ENCODE data around the gene CHST2.

CHST2 gene

DNA sequence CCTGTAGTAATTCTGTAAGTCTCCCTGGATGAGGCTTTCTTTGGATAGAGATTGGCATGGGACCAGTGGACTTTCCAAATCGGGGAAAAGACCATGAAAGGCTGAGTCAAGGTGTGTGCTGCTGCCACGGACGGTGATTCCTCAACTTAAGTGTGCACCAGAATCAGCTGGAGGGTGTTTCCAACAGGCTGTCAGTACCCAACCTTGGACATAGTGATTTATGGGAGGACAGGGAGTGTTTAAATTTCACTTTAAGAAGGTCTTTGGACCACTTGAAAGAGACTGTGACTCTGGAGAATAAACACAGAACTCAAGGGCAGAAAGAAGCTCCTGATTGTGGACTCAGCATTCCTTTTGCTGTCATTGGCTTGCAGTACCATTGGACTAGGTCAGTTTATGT, 20.4 kb upstream of the CHST2 start:
- DNase-seq = no peak

DNA sequence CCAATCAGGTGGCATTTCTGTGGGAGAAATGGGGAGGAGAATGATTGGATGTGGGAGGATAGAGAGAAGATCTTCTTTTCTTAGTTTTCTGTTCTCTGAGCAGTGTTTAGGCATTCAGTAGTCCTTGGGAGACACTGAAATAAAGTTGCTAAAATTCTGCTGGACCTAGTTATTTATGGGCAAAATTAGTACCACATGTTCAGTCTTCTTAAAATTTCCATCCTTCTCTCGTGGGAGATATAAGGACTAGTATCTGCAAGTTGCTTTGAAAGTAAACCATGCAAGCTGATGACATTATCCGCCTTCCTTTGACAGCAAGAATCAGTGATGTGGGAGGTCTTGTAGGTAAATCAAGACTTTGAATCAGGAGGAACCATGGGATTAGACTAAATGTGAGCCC, 19.9 kb upstream of the CHST2 start:
- DNase-seq = no peak

- DNase-seq = no peak
These were observed 19.1 kb upstream of the CHST2 start for GRCh38 chr3:143100451-143100850.

DNA sequence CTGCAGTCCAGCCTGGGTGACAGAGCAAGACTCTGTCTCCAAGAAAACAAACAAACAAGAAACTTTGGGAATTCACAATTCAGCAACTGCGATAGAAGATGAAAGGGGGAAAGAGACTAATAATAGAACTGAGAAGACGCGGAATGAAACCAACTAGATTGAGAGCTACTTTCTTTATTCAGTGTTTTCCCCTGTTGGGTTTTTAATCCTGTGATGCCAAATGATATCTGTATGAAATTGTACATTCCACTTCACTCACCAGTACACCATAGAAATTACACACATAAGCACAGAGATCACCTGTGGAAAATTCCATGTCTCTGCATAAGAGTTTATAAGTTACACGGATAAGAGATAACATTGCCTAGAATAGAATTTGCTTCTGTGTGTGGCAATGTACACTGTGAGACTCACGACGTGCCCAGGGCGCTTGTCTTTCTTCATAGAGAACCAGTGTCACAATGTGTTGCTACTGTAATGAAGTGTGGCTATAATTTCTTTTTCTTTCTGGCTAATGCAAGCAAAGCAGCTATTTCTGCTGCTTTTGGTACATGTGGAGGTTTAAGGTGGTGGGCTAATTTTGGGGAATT, 17.7 kb upstream of the CHST2 start:
- DNase-seq = no peak

- DNase-seq = no peak
These were observed 15.9 kb upstream of the CHST2 start for GRCh38 chr3:143103652-143104051.

DNA sequence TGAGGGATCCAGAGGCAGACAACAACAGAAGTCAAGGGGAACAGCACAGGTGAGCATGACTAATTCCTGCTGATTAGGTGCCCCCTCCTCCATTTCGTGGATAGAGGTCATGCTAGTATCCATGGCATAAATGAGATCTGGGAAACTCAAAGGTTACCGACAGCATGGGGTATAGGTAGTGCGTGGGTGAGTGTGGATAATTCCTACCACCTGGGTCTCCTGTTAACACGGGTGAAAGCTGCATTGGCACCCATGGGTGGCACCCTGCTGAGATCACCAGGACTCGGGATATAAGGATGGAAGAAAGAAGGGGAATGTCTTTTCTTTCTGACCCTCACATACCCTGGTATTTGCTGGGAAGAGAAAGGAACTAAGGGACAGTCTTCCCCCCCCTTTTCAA, 14.4 kb upstream of the CHST2 start:
- no peak for DNase-seq

DNA sequence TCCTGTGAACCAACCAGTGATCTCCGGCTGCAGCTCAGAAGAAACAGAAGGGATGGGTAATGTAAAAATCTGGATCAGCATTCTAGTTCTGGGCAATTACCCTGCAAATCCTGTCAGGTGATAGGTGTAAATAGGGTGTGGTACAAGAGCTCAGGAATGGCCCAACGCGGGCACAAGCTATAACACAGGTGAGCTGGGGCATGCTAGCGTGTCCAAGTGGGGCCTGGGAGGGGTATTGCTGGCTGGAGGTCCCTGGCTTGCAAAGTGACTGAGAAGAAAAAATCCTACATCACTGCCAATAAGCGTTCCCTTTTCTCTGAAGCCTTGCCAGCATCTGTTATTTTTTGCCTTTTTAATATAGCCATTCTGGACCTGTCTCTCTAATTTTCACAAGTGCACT, 9.7 kb upstream of the CHST2 start:
- DNase-seq = no peak

GRCh38 chr3:143110371-143110770, 9.2 kb upstream of the CHST2 start:
- DNase-seq = no peak

DNA sequence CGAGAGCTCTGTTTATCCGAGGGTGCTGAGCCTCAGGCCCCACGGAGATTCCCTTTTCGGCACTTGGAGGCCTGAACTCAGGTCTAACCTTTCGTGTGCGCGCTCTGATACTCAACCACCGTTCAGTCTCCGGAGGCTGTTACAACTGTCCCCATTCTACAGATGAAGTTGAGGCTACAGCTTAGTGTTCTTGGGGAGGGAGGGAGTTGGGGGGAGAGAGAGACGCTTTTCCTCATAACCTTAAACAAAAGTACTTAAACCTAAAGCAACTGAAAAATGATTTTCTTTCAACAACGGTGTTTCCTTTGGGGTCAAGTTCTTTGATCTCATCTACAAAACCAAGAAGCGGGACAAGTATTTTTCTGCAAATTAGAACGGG, 952 bp upstream of the CHST2 start:
- DNase-seq = no peak

- peak; percentile 47 for DNase-seq
These were observed 574 bp downstream of the CHST2 start for GRCh38 chr3:143119974-143120715.

DNA sequence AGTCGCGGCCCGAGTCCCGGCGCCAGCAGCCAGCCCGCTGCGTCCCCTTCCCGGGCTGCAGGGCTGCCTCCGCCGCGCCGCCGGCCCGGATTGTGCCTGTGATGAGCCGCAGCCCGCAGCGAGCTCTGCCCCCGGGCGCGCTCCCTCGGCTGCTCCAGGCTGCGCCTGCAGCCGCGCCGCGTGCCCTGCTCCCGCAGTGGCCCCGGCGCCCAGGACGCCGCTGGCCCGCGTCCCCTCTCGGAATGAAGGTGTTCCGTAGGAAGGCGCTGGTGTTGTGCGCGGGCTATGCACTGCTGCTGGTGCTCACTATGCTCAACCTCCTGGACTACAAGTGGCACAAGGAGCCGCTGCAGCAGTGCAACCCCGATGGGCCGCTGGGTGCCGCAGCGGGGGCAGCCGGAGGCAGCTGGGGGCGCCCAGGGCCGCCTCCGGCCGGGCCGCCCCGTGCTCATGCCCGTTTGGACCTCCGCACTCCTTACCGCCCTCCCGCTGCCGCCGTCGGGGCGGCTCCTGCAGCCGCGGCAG, 1.2 kb downstream of the CHST2 start:
- peak; percentile 58 for DNase-seq

DNA sequence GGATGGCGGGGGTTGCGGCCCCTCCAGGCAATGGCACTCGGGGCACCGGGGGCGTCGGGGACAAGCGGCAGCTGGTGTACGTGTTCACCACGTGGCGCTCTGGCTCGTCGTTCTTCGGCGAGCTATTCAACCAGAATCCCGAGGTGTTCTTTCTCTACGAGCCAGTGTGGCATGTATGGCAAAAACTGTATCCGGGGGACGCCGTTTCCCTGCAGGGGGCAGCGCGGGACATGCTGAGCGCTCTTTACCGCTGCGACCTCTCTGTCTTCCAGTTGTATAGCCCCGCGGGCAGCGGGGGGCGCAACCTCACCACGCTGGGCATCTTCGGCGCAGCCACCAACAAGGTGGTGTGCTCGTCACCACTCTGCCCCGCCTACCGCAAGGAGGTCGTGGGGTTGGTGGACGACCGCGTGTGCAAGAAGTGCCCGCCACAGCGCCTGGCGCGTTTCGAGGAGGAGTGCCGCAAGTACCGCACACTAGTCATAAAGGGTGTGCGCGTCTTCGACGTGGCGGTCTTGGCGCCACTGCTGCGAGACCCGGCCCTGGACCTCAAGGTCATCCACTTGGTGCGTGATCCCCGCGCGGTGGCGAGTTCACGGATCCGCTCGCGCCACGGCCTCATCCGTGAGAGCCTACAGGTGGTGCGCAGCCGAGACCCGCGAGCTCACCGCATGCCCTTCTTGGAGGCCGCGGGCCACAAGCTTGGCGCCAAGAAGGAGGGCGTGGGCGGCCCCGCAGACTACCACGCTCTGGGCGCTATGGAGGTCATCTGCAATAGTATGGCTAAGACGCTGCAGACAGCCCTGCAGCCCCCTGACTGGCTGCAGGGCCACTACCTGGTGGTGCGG, 1.9 kb downstream of the CHST2 start:
- DNase-seq = peak; percentile 86

GRCh38 chr3:143122089-143122430, 2.5 kb downstream of the CHST2 start:
- DNase-seq = no peak

DNA sequence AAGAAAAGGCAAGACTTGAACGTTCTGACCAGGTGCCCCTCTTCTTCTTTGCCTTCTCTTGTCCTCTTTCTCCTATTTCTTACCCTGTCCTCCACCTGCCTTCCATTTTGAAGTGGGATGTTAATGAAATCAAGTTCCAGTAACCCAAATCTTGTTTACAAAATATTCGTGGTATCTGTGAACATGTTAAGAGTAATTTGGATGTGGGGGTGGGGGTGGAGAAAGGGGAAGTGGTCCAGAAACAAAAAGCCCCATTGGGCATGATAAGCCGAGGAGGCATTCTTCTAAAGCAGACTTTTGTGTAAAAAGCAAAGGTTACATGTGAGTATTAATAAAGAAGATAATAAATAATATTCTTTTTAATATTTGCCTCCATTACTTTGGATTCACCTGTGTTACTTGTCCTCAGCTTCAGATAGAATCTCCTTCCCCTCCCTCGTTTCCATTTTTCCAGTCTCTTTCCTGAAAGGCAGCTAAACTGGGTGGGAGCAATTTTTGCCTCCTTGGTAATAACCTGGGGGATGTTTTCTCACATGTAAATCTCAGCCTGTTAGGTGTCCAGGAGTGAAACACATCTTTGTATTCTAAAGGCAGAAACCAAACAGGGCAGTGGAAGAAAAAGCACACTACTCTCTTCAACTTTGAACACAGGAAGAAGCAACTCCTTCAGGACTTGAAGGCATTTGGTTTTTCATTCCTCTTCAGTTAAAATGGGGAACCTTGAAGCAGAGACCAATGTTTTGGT, 3.2 kb downstream of the CHST2 start:
- DNase-seq = no peak

DNA sequence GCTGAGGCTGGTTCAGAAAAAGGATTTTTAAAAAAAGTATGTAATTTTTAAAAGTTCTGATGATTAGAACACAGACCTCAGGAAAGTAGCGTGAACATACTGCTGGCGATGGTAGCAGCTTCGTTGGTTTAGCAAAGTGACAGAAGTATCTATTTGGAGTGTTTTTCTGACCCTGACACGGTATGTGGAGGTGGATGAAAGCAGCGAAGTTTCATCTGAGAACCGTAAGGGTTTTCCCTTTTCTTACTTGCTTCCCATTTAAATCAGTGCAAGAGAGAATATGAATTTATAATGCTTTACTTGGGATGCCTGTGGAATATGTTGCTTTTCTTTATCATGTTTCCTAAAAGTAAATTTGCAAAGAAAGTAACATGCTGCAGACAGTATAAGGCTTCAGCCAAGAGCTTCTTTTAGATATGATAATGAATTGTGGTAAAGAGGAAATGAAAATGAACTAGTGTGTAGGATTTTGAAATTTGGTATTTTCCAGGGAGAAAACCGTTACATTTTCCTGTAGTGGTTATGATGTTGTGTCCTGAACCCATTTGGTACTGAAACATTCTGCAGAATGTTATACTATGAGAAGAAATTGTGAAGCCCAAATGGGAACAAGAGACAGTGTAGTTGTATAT, 3.9 kb downstream of the CHST2 start:
- no peak for DNase-seq

DNA sequence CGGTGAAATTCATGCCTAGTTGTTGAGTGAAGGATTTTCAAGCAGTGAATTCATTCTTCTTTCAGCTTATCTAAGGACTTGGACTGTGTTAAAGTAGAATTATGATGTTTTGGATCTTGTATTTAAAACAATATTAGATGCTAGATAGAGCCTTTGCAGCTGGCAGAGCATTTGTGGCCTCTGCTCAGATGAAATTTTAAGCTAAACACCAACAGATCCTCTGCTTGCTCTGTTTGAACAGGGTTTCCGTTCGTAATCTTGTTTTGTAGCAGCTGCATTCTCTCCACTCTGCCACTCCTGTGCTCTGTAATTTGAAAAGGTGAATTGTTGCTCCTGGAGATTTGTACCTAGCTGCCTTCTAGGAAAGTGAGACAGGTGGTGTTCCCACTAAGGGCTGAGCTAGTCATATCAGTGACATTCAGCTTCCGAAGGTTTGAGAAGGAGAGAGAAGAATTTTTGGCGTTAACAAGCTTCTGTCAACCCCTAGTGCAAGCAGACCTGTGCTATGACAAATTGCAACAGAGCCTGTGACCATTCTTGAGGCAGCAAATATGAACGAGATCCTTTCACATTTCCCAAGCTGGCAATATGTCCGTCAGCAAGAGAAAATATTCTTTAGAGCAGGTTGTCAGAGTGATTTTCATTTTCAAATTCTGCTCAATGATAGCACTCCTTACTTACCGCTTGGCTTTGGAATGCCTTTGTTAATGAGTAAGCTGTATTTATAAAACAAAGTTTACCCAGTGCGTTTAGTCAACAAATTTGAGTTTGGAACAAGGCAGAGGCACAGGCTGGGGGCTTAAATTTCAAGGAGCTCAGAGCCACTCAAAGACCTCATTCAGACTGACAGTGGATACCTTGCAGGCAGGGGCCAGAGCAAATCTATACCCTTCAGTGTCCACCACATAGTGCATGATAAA, 5.3 kb downstream of the CHST2 start:
- DNase-seq = no peak

GRCh38 chr3:143127801-143128200, 8.2 kb downstream of the CHST2 start:
- no peak for DNase-seq

- DNase-seq = no peak
These were observed 8.8 kb downstream of the CHST2 start for GRCh38 chr3:143128227-143128955.

GRCh38 chr3:143132246-143132980, 12.8 kb downstream of the CHST2 start:
- DNase-seq = no peak

- no peak for DNase-seq
These were observed 14.9 kb downstream of the CHST2 start for GRCh38 chr3:143134471-143134870.
